Stimulated activated CD4-positive, alpha-beta T cell treated with anti-CD3 and anti-CD28 coated beads, Interleukin-15, amount 100 ng/mL, for 24 hours (primary cell): ENCODE results near the gene FAH.
A peak's percentile ranks its signal among the peaks of the same experiment; 100 is the strongest.
"Not testable (repeated sequence)": the region's sequence is repeated elsewhere in the genome, so short reads cannot be mapped to it uniquely, and the experiment has no call there.

Experiments used
- DNase-seq: peaks from one replicate; pipeline ENCODE4 v3.0.0-alpha.2; 2020

The FAH gene

DNA sequence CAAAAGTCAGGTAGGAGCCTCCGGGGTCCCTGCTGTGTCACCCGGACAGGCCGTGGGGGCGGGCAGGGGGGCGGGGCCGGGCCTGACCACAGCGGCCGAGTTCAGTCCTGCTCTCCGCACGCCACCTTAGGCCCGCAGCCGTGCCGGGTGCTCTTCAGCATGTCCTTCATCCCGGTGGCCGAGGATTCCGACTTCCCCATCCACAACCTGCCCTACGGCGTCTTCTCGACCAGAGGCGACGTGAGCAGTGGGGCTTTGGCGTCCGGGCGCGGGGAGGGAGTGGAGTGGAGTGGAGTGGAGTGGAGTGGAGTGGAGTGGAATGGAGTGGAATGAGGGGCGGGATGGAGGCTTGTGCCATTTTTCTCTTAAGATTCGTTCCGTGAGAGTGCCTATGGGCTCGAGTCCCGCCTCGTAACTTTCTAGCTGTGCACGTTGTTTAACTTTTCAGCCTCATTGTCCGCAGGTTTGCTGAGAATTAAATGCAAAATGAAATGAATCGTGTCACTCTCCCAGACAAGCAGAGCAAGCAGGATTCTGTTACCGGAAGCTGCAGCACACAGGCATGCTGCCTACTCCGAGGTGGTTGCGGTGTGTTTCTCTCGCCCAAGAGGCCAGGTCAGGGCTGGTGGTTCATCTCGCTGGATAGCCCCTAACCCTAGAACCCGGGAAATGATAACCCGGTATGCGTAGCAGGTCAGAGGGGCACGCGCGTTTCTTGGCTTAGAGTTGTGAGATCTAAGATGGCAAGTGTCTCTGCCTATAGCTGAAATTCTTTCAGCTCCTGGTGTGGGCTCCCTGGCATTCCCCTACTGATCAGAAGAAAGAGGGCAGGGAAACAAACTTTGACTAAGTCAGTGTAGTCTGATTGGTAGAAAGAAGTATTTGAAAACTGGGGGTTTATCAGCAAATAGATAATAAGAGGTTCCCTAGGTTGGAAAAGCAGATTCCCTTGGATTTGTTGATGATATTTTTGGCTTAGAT is at the start of gene FAH:
Gene FAH, plus strand, starts transcription at position 104 of the 981 bp plus-strand sequence. Its CDS starts 56 bp downstream, at position 160.
- peak; percentile 59 for DNase-seq

DNA sequence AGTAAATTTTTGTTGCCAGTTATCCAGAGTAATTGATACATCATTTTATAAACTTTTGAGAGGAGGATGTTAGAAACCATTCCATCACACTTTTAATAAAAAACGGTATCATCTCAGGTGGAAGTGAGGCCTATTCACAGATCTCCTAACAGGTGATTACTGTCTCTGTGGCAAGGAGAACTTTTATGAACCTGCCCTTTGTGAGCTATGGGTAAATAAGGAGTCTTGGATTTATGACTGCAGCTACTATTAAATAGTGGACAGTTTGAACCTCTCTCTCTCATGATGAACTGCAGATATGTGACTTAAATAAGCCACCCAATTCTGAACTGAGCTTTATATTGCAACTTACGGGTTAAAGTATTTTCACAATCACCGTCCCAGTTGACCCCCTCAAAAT is 47.6 kb upstream of the FAH start:
- DNase-seq: no peak

DNA sequence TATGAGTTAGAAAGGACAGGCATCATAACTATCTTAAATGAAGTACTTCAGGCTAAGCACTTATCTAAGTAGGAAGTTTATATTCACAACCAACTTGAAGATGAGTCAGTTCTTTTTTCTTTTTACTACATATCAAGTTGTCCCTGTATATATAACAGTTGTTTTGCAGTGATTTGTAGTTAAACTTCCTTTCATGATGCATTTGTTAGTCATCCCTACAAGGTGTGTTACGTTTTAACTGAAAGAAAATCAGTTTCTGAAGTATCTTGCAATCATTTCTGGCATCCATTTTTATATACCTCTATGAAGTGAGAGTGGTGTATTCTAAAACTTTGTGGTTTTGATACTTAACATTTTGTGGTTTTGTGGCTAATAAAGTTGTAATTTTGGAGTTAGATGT is 47.2 kb upstream of the FAH start:
- DNase-seq: no peak

DNA sequence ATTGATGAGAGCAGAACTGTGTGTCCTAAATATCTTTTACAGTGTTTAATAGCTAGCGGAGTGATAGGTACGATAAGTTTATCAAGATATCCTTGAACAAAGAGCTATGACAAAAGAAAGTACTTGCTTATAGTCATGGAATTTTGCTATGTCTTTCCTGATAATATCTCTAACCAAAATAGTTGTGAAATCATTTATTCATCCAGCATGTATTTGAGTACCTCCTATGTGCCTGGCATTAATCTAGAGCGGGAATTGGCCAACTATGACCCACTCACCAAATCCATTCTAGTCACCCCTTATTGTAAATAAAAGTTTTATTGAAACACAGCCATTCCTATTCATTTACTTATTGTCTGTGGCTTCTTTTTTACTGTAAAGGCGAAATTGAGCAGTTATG is 46.7 kb upstream of the FAH start:
- no peak for DNase-seq

DNA sequence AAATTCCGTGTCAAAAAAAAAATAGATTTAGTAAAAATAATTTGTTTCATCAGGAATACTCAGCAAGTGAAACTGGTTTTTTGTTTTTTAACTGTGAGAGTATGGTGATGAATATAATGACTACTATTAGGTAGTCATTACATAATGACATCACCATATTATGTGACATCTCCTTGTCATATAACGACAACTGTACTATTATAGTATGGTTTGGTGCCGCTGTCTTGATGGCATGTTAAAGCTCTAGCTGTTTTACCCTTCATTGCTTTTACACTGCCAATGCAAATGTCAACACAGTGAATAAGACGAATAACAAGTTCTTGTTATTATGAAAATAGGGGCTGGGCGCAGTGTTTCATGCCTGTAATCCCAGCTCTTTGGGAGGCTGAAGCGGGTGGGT is 45.6 kb upstream of the FAH start:
- no peak for DNase-seq

DNA sequence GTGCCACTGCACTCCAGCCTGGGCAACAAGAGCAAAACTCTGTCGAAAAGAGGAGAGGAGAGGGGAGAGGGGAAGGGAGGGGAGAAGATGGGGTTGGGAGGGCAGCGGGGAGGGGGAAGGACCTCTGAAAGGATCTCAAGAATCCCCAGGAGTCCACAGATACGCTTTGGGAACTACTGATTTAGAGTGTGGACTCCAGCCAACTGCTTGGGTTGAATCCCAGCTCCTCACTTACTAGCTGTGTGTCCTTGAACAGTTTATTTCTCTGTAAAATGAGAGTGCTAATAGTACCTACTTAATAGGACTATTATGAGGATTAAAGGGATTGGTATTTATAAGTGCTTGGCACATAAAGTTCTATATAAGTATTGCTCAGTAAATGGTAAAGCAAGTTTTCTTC is 45.0 kb upstream of the FAH start:
- no peak for DNase-seq

GRCh38 chr15:80109388-80109787 is 43.4 kb upstream of the FAH start:
- DNase-seq: no peak

DNA sequence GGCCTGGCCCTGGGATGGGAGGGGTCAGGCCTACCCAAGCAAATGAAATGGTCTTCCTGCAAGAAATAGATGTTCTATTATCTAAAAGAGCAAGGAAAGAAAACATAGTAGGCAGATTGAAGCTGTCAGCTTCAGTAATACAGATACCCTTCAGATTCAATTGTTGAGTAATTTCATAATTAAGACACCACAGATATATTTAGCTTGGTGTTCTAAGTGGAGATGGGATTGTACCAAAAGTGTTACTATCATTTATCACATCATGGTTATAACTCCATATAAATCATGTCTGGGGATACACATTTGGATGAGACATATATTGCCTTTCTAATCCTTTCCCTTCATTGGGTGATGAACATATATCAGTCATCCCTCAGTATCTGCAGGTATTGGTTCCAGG is 41.9 kb upstream of the FAH start:
- DNase-seq: no peak

DNA sequence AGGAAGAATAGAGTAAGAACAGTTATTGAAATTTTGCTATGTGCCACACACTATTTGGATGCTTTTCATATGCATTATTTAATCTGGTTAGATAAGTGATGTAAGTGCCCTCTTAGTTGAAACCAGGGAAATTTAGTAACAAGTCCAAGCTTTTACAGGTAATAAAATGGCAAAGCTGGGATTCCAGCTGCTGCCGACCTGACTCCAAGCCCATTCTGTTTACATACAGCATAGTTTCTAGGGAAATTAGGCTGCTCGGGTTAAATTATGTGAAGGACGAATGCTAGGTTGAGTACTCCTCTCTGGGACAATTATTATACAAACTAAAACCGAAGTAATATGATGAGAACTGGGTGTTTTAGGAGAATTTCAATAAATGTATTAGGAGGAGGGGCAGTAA is 38.7 kb upstream of the FAH start:
- no peak for DNase-seq

DNA sequence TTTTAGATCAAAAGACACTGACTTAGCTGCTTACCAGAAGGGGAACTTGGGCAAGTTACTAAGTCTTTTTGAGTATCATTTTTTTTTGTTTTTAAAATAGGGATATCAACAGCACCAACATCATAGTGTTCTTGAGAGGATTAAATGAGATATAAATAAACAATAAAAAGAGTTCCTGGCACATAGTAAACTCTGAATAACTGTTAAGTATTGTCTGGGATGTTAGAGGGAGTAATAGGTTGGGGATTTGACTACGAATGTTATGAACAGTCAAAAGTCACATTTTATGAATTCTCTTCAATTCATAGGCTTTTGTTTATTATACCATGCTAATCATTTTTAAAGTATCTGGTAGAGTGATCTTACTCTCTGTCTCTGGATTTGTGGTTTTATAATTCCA is 37.8 kb upstream of the FAH start:
- DNase-seq: no peak

- DNase-seq: no peak
Measured at GRCh38 chr15:80118956-80119355, 33.8 kb upstream of the FAH start.

DNA sequence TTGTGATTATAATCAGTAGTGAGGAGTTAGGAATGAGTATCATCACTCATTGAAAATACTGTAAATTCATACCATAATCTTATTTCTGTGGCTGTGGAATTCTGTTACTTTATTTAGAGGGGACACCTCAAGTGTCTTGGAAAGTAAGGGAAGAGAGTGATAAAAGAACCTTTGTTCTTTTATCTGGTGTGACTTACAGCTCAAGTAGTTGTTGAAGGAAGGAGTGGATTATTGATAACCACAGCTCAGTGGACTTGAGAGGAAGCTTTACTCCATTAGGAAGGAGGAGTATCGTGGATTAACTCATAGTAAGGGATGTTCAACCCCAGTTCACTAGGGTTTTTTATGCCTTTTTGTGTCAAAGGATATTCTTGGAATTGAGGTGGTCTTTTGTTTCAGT is 32.2 kb upstream of the FAH start:
- DNase-seq: no peak

- DNase-seq: no peak
Measured at GRCh38 chr15:80121546-80121945, 31.3 kb upstream of the FAH start.

GRCh38 chr15:80123034-80123433 is 29.8 kb upstream of the FAH start:
- no peak for DNase-seq

- not testable (repeated sequence) for DNase-seq
Measured at GRCh38 chr15:80127253-80127652, 25.5 kb upstream of the FAH start.

DNA sequence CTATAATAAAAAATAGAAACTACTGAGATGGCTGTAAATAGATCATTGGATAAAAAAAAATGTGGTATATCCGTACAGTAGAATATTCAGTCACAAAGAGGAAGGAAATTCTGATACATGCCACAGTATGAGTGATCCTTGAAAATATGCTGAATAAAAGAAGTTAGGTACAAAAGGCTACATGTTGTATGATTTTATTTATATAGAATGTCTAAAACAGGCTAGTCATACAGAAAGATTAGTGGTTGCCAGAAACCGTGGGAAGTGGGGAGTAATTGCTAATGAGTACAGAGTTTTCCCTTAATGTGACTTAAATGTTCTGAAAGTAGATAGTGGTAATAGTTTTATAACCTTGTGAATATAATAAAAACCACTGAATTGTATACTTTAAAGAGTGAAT is 24.9 kb upstream of the FAH start:
- DNase-seq: no peak

- DNase-seq: no peak
Measured at GRCh38 chr15:80132382-80132781, 20.4 kb upstream of the FAH start.

DNA sequence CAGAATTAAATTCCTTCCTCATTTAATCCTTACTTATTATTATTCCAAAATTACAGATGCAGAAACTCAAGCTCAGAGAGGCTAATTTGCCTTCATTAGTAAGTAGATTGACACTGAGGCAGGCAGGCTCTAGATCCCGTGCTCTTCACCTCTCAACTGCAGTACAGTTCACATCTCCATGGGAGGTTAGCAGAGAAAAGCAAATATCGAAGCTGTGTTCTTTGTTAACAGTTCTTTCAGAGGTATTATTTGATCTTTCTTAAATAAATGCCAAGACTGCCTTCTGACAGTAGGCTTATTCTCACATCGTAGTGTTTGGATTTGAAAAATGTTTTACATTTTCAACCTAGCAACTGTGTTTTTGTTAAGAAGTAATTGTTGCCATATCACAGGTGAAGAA is 15.9 kb upstream of the FAH start:
- no peak for DNase-seq

GRCh38 chr15:80138961-80139360 is 13.8 kb upstream of the FAH start:
- no peak for DNase-seq

- no peak for DNase-seq
Measured at GRCh38 chr15:80140909-80141308, 11.9 kb upstream of the FAH start.

DNA sequence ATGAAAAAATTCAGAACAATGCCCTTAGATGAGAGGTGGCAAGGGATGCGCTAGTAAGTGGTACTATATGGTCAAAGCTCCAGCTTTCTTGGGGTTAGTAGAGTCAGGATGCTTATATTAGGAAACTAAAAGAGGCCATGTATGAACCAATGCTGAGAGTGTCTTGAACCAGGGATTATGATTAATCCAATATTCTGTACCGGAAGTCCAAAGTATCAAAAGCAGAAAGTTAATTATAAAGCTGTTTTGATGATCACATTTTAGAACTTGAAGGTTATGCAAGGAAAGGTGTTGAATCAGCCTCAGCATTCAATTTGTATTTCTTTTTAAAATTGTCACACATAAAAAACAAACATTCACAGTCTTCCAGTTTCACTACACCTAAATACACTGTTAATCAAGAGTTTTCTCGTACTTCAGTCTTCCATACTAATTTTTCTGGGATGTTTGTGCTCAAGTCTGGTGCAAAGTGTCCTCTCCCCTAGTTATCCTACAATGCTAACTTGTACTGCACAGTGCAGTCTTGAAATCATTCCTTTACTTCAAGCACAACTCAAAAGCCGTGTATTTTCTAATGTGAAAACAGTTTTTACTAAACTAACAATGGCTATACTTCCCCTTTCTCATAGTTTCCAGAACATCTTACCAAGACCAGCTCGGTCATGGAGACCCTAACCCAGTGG is 10.7 kb upstream of the FAH start:
- no peak for DNase-seq

DNA sequence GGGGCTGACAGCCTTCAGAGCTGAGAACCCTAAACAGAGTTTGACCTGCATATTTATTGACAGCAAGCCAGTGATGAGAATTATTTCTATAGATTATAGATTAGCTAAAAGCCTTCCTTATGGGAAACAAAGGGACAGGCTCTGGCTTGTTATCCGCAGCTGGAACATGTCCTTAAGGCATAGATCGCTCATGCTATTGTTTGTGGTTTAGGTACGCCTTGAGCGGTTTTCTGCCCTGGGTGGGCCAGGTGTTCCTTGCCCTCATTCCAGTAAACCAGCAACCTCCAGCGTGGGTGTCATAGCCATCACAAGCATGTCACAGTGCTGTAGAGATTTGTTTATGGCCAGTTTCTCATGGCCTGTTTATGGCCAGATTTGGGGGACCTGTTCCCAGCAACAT is 10.2 kb upstream of the FAH start:
- no peak for DNase-seq

DNA sequence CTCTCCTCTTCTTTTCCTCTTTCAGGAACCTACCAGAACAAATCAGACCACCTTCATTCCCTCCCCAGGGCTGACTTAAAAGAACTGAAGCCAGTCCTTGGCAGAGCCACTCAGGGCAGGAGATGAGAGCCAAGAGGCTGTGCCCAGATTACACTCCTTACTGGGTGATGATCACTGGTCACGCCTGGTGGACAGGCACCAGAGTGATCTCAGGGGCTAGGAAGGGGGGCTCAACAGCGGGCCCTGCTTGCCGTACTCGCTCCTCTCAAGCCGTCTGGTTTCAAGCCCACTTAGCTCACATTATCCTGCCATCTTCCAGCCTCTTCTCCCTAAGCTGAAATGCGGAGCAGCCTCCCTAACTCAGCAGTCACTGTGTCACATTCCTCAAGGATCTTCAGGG is 1.7 kb upstream of the FAH start:
- DNase-seq: no peak

- no peak for DNase-seq
Measured at GRCh38 chr15:80151576-80151975, 1.2 kb upstream of the FAH start.
